ENCODE results near the gene CYTIP.
"Not testable (repeated sequence)": the region's sequence is repeated elsewhere in the genome, so short reads cannot be mapped to it uniquely, and the experiment has no call there.

CYTIP gene

DNA sequence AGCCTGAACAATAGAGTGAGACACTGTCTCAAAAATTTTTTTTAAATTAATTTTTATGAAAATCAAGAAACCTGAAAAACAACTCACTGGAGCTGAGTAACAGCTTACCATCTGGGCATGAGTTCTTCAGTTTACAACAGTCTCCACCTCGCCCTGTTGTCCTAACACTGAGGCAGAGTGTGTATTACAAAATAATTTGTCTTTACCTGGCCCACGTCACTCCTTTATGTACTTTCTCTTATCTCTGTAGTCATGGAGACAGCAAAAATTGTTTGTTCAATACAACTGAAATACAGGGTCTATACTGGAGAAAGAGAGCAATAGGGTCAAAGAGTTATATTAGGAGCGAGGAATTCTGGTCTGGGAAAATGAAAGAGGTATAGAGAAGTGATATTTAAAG, 48.1 kb downstream of the CYTIP start:
- no peak overlapping the region for H3K4me3 ChIP-seq
- no peak overlapping the region for H3K27ac ChIP-seq

DNA sequence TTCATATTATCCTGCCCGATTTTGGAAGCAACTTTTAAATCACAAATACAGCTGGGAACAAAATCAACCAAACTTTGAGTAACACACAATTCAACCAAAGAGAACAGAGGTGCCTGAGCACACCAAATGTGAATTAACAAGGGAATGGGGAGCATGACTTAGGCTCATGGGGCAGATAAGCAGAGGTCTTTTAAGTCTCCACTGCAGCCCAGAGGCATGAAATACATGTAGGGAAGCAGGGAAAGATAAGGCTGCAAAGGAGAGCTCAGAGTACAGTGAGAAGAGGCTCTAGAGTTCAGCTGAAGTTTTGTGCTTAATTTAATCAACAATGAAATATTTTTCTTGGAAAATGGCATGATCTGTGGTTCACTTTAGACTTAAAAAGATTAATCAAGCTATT, 49.0 kb downstream of the CYTIP start:
- no peak overlapping the region for H3K4me3 ChIP-seq
- no peak overlapping the region for H3K27ac ChIP-seq

- H3K4me3 ChIP-seq = no peak overlapping the region
- H3K27ac ChIP-seq = no peak overlapping the region
Observed at GRCh38 chr2:157393348-157393747, 50.5 kb downstream of the CYTIP start.

DNA sequence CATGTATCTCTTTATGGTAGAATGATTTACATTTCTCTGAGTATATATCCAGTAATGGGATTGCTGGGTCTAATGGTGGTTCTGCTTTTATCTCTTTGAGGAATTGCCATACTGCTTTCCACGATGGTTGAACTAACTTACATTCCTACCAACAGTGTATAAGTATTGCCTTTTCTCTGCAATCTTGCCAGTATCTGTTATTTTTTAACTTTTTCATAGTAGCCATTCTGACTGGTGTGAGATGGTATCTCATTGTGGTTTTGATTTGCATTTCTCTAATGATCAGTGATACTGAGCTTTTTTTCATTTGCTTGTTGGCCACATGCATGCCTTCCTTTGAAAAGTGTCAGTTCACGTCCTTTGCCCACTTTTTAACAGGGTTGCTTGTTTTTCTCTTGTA, 55.1 kb downstream of the CYTIP start:
- no peak overlapping the region for H3K4me3 ChIP-seq
- H3K27ac ChIP-seq = no peak overlapping the region

DNA sequence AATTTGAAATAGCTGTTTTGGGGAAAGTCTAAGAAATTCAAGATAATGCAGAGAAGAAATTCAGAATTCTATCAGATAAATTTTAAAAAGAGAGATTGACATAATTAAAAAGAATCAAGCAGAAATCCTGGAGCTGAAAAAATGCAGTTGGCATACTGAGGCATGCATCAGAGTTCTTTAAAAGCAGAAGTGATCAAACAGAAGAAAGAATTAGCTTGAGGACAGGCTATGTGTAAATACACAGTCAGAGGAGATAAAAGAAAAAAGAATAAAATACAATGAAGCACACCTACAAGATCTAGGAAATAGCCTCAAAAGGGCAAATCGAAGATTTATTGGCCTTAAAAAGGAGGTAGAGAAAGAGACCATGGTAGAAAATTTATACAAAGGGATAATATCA, 57.1 kb downstream of the CYTIP start:
- Histone ChIP-seq H3K27ac (peak overlapping the region in 1 of 21 experiments; percentile 4), H3K4me3 (no peak overlapping the region)

- no peak overlapping the region for H3K27ac ChIP-seq
- H3K4me3 ChIP-seq = no peak overlapping the region
Observed at GRCh38 chr2:157386247-157386646, 57.6 kb downstream of the CYTIP start.

DNA sequence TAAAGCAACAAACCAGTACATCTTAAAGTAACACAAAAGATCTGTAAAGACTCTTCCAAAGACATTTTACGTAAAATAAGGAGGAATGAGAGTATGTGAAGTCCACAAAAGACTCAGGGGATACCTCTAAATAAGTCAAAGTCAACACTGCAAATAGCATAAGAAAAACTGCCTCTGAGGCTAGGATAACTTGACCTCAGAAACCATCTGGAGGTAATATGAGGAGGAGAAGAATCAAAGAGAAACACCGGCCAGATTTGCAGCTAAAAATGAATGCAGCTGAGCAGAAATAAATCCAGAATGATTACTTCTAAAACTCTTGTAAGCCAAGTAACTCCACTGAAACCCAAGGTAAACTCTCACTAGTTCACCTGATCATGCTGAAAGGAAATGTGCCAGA, 66.0 kb downstream of the CYTIP start:
- Histone ChIP-seq H3K4me3 (no peak overlapping the region), H3K27ac (no peak overlapping the region)

GRCh38 chr2:157376041-157376440, 67.8 kb downstream of the CYTIP start:
- no peak overlapping the region for H3K4me3 ChIP-seq
- H3K27ac ChIP-seq = no peak overlapping the region

DNA sequence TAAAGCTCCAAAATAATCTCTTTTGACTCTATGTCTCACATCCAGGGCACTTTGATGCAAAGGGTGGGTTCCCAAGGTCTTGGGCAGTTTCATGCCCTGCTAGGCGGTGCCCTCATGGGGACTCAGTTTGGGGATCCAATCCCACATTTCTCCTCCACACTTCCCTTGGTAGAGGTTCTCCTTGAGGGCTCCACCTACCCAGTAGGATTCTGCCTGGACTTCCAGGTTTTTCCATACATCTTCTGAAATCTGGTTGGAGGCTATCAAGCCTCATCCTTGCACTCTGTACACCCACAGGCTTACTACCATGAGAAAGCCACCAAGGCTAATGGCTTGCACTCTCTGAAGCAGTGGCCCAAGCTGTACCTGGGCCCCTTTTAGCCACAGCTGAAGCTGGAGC, 68.5 kb downstream of the CYTIP start:
- H3K4me3 ChIP-seq = no peak overlapping the region
- no peak overlapping the region for H3K27ac ChIP-seq

- peak overlapping the region in 1 of 7 experiments; percentile 18 for H3K4me3 ChIP-seq
- not testable (repeated sequence) for H3K27ac ChIP-seq
Observed at GRCh38 chr2:157368508-157368907, 75.4 kb downstream of the CYTIP start.

DNA sequence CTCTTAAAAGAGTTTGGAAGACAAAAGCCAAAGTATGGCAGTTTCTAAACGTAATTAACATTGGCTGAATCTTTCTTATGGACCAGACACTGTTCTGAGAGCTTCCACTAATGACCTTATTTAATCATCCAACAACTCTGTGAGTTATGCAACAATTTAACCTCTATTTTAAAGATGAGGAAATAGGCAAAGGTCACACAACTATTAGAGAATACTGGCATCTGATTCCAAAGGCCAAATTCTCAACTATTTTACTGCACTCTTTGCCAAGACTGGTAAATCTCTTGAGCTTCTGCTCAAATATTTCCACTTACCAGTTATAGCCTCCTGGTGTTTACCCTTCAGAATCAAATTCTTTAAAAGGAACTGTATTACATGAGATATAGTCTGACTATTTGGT, 76.2 kb downstream of the CYTIP start:
- Histone ChIP-seq H3K4me3 (no peak overlapping the region), H3K27ac (no peak overlapping the region)
